Lower lobe of right lung (tissue), 2 donors: ENCODE data around the gene TMEM129. TPM values are rescaled to one million over a fixed set of nuclear protein-coding genes. Genes with fewer than 3 reads are reported as not detected.

ENCODE experiments used
- ATAC-seq, 2 donors: fragments of 200-7000 bp; cut with Tn5 transposase; one replicate each; pipeline ENCODE4 v1.9.1; 2020 to 2022; ENCODE audit warnings: mild to moderate bottlenecking in 2 of 2, moderate library complexity in 2 of 2
- DNase-seq: peaks from one replicate; pipeline ENCODE4 v3.0.0-alpha.2; 2020
- H3K27ac ChIP-seq: fragments of 200-600 bp; one replicate; pipeline ENCODE4 v1.8.0; 2022
- H3K27me3 ChIP-seq: fragments of 200-600 bp; one replicate; pipeline ENCODE4 v1.8.0; 2022; ENCODE audit warnings: low read depth
- H3K36me3 ChIP-seq: fragments of 200-600 bp; one replicate; pipeline ENCODE4 v1.8.0; 2022; ENCODE audit warnings: mild to moderate bottlenecking
- H3K4me1 ChIP-seq: fragments of 200-600 bp; one replicate; pipeline ENCODE4 v1.8.0; 2022
- H3K4me3 ChIP-seq: fragments of 200-600 bp; one replicate; pipeline ENCODE4 v1.8.0; 2022; ENCODE audit warnings: mild to moderate bottlenecking
- H3K9me3 ChIP-seq: fragments of 200-600 bp; one replicate; pipeline ENCODE4 v1.8.0; 2022
- intact Hi-C: fragments of 100-400 bp; cut with DNase I; formaldehyde crosslinking; loops from one replicate; pipeline ENCODE4 v1.11.0; 2022
- total RNA-seq: library from RNA; stranded (reverse); fragmentation: NEBNext Ultra II Directional; extraction: Animal tissue kit (Norgen Biotek cat#: 25700); gene quantifications from one replicate; pipeline ENCODE4 v1.2.1, GENCODE V29; 2021
- TF ChIP-seq, protein P1 (sequence below): fragments of 200-600 bp; IDR thresholded peaks from one replicate; pipeline ENCODE4 v1.8.0; 2022; ENCODE audit warnings: antibody characterized with exemption, mild to moderate bottlenecking
- donor health status: DM: no; HTN: yes; CAD: no; lungs with severe emphysema.

TMEM129 gene
- total RNA-seq, 1 donor from 2014 or later = 30.9 TPM

DNA sequence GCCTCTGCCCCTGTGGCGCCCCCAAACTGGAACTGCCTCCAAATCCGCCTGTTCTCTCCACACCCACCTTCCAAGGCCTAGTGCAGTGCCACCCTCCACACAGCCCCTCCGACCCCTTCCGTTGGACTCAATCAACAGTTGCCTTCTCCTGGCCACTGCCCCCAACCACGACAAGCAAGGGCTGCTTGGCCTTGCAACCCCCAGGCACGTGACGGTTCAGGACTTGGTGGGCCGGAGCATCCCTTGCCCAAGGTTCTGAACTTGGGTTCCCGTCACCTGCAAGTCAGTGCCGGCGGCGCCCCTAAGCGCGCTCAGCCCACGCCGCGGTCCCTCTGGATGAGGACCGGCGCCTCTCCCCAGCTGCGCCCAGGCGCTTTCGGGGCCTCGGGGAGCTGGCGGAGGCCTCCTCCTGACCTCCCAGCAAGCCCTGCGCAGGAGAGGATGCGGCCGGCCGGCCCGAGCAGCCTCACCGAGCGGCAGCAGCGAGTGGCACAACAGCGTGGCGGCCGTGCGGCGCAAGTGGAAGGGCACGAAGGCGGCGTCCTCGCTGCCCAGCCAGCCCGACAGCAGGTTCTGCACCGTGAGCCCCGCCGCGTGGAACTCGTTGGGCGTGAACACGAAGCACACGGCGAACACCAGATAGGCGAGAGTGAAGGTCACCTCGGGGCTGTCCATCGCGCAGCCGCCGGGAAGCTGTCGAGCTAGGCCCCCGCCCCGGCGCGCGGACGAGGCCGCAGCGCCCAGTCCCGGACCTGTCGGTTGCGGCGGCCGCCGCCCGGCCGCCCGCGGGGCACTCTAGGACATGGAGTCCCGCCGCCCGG, 750 bp downstream of the TMEM129 start:
- intact Hi-C loops = no loop called here
- H3K4me1 ChIP-seq = peaks cover 42% of the 10 kb centered on the region
- TF ChIP-seq, protein P1, sequence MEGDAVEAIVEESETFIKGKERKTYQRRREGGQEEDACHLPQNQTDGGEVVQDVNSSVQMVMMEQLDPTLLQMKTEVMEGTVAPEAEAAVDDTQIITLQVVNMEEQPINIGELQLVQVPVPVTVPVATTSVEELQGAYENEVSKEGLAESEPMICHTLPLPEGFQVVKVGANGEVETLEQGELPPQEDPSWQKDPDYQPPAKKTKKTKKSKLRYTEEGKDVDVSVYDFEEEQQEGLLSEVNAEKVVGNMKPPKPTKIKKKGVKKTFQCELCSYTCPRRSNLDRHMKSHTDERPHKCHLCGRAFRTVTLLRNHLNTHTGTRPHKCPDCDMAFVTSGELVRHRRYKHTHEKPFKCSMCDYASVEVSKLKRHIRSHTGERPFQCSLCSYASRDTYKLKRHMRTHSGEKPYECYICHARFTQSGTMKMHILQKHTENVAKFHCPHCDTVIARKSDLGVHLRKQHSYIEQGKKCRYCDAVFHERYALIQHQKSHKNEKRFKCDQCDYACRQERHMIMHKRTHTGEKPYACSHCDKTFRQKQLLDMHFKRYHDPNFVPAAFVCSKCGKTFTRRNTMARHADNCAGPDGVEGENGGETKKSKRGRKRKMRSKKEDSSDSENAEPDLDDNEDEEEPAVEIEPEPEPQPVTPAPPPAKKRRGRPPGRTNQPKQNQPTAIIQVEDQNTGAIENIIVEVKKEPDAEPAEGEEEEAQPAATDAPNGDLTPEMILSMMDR = no peak
- no peaks in the 10 kb centered on the region for H3K27me3 ChIP-seq
- ATAC-seq (peak; percentile 53 to 58), DNase-seq (peak; percentile 72)
- peak overlapping the region; percentile 95 for H3K27ac ChIP-seq
- peak overlapping the region; percentile 80 for H3K4me3 ChIP-seq
- peaks cover 34% of the 10 kb centered on the region for H3K36me3 ChIP-seq
- H3K9me3 ChIP-seq = no peaks in the 10 kb centered on the region

GRCh38 chr4:1718095-1718850, 2.9 kb downstream of the TMEM129 start:
- ATAC-seq (no peak), DNase-seq (no peak)
- peaks cover 62% of the 10 kb centered on the region for H3K4me1 ChIP-seq
- intact Hi-C loops = no loop called here
- H3K27ac ChIP-seq = no peak overlapping the region
- no peak overlapping the region for H3K4me3 ChIP-seq
- TF ChIP-seq, protein P1 = no peak
- H3K27me3 ChIP-seq = no peaks in the 10 kb centered on the region
- peaks cover 40% of the 10 kb centered on the region for H3K36me3 ChIP-seq
- no peaks in the 10 kb centered on the region for H3K9me3 ChIP-seq

DNA sequence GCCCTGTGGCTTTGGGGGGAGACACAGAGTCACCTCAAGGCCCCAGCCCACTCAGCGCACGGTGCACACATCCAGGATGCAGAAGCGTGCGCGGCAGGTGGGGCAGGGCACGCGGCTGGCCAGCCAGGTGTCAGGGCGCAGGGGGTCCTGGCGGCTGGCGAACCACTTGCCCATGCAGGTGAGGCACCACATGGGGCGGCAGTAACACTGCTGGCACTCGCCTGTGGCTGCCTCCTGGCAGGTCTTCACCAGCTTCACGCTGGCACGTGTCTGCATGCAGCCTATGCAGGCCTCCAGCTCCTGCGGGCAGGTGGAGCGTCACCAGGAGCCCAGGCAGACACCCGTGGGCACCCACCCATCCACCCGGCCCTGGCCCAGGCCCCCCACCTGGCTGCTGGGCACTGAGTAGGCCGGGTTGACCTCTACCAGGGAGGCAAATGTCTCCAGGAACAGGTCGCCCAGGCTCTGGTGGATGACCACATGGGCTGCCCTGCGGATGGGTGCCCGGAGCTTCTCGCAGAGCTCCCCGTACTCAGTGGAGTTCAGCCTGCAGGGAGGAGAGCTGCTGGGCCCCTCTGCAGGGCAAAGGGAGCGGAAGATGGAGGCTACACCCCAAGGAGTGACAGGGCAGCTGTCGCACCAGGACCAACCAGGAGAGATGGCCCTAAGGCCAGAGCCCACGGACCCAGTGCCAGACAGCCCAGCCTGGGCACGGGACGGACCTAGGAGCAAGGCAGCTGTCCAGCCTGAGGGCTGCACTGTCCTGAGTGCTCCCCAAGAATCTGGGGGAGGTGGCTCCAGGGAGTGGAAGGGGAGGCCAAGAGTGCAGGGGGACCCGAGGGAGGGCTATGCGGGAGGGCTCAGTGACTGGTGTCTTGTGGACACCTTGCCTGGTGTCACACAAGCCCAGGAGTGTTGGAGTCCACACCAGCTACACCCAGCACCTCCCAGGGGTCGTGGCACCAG, 3.7 kb downstream of the TMEM129 start:
- intact Hi-C loops = no loop called here
- no peak overlapping the region for H3K27ac ChIP-seq
- peaks cover 60% of the 10 kb centered on the region for H3K4me1 ChIP-seq
- DNase-seq (no peak), ATAC-seq (no peak)
- no peaks in the 10 kb centered on the region for H3K9me3 ChIP-seq
- TF ChIP-seq, protein P1 = no peak
- no peaks in the 10 kb centered on the region for H3K27me3 ChIP-seq
- H3K4me3 ChIP-seq = no peak overlapping the region
- H3K36me3 ChIP-seq = peaks cover 40% of the 10 kb centered on the region

GRCh38 chr4:1716065-1716945, 4.8 kb downstream of the TMEM129 start:
- Histone ChIP-seq H3K9me3 (no peaks in the 10 kb centered on the region), H3K27ac (no peak overlapping the region), H3K4me1 (peaks cover 51% of the 10 kb centered on the region), H3K4me3 (no peak overlapping the region), H3K36me3 (peaks cover 40% of the 10 kb centered on the region), H3K27me3 (no peaks in the 10 kb centered on the region)
- TF ChIP-seq, protein P1 = no peak
- intact Hi-C loops = no loop called here
- ATAC-seq (no peak), DNase-seq (no peak)
